HCT116 (cell line): Measurements from ENCODE around the gene TTLL11. TPM values are rescaled to one million over a fixed set of nuclear protein-coding genes. Genes with fewer than 3 reads are reported as not detected.

Experiments used
- ATAC-seq: fragments of 200-7000 bp; cut with Tn5 transposase; 2 replicates; pipeline ENCODE4 v1.9.1; 2020; ENCODE audit warnings: mild to moderate bottlenecking, moderate library complexity
- BruUV-seq: library from RNA; stranded (reverse); fragments of 400-500 nt; replicated peaks from 2 replicates; lab custom pipeline; 2021; lab: Mats Ljungman, UMichigan
- CTCF ChIA-PET: fragments of 300-600 bp; sonication (Branson Sonifier 250); formaldehyde crosslinking; loops from one replicate; lab custom pipeline; 2021; ENCODE audit warnings: antibody characterized with exemption; lab: Charles Lee
- POLR2A ChIA-PET: fragments of 300-600, 350-600 bp; sonication (Branson Sonifier 250); formaldehyde crosslinking; loops from one replicate; lab custom pipeline; 2021; ENCODE audit warnings: antibody characterized with exemption; lab: Charles Lee
- RAD21 ChIA-PET, 2 experiments: fragments of 300-600 bp; sonication (Branson Sonifier 250); formaldehyde crosslinking; loops; one replicate each; lab custom pipeline; 2023; ENCODE audit warnings: low total read pairs in 2 of 2; ENCODE audit not compliant: uncharacterized antibody in 2 of 2, unreplicated experiment in 2 of 2, low non-redundant PET in 1 of 2; lab: Charles Lee
- DNase-seq: peaks from one replicate; pipeline ENCODE4 v3.0.0-alpha.2; 2010; ENCODE audit warnings: low read depth, low spot score
- H2AFZ ChIP-seq: fragments of 200-600 bp; shearing (Covaris generic), sonication (generic); 2 replicates; pipeline ENCODE4 v1.6.1; 2017; ENCODE audit warnings: low read depth, mixed run types, mixed read lengths, antibody characterized with exemption, low read length; ENCODE audit not compliant: poor library complexity, severe bottlenecking
- H3K27ac ChIP-seq: 2 replicates; pipeline ENCODE4 v1.5.1; 2012; ENCODE audit warnings: low read depth, low read length
- H3K27me3 ChIP-seq: fragments of 200-600 bp; sonication (generic); 2 replicates; pipeline ENCODE4 v1.6.1; 2016; ENCODE audit warnings: mixed run types, low read length, mixed read lengths; ENCODE audit not compliant: insufficient read depth
- H3K36me3 ChIP-seq, 2 experiments: fragments of 200-500 bp in 1 of 2; fragments of 200-600 bp in 1 of 2; sonication (Bioruptor generic) in 1 of 2; sonication (generic) in 1 of 2; 2 replicates each; pipeline versions ENCODE4 v1.5.1 to v1.6.1; 2014 to 2016; ENCODE audit warnings: low read length in 2 of 2, inconsistent platforms in 1 of 2, mixed read lengths in 1 of 2, mixed run types in 1 of 2; ENCODE audit not compliant: insufficient read depth in 2 of 2, control insufficient read depth in 1 of 2
- H3K4me1 ChIP-seq, 2 experiments: fragments of 200-600 bp in 1 of 2; sonication (generic) in 1 of 2; 2 replicates each; pipeline versions ENCODE4 v1.5.1 to v1.6.1; 2012 to 2017; ENCODE audit warnings: low read length in 2 of 2, inconsistent platforms in 1 of 2, mild to moderate bottlenecking in 1 of 2, mixed read lengths in 1 of 2, mixed run types in 1 of 2, moderate library complexity in 1 of 2; ENCODE audit not compliant: insufficient read depth in 2 of 2, control insufficient read depth in 1 of 2
- H3K4me2 ChIP-seq: fragments of 200-600 bp; sonication (generic); 2 replicates; pipeline ENCODE4 v1.6.1; 2017; ENCODE audit warnings: mixed run types, low read length, mixed read lengths
- H3K4me3 ChIP-seq, 2 experiments: fragments of 200-600 bp in 1 of 2; sonication (generic) in 1 of 2; replicated peaks in 1 of 2; 2 replicates each; pipeline ENCODE4 v1.5.1; 2011 to 2016; ENCODE audit warnings: low read length in 2 of 2, control low read depth in 1 of 2, low read depth in 1 of 2, mild to moderate bottlenecking in 1 of 2, mixed read lengths in 1 of 2, mixed run types in 1 of 2
- H3K79me2 ChIP-seq: fragments of 200-600 bp; sonication (generic); 2 replicates; pipeline ENCODE4 v1.6.1; 2017; ENCODE audit warnings: mild to moderate bottlenecking, mixed run types, low read length, moderate library complexity, mixed read lengths; ENCODE audit not compliant: insufficient read depth
- H3K9ac ChIP-seq: fragments of 200-600 bp; sonication (generic); 2 replicates; pipeline ENCODE4 v1.6.1; 2016; ENCODE audit warnings: low read length, mixed read lengths
- H3K9me2 ChIP-seq: fragments of 200-600 bp; sonication (generic), shearing (Covaris generic); 2 replicates; pipeline ENCODE4 v1.6.1; 2017; ENCODE audit warnings: mixed run types, mild to moderate bottlenecking, moderate library complexity; ENCODE audit not compliant: insufficient read depth
- H3K9me3 ChIP-seq, 2 experiments: fragments of 200-500 bp in 1 of 2; fragments of 200-600 bp in 1 of 2; sonication (Bioruptor generic) in 1 of 2; sonication (generic) in 1 of 2; 2 replicates each; pipeline ENCODE4 v1.6.1; 2014 to 2017; ENCODE audit warnings: low read length in 2 of 2, mixed read lengths in 2 of 2, inconsistent platforms in 1 of 2, low read depth in 1 of 2, mild to moderate bottlenecking in 1 of 2, mixed run types in 1 of 2, moderate library complexity in 1 of 2; ENCODE audit not compliant: control insufficient read depth in 1 of 2, insufficient read depth in 1 of 2
- H4K20me1 ChIP-seq: fragments of 200-600 bp; sonication (generic), shearing (Covaris generic); 2 replicates; pipeline ENCODE4 v1.6.1; 2017; ENCODE audit warnings: mixed run types, mild to moderate bottlenecking, moderate library complexity; ENCODE audit not compliant: insufficient read depth
- CBX3 ChIP-seq: IDR thresholded peaks from 2 replicates; pipeline ENCODE4 v1.6.1; 2012; ENCODE audit warnings: low read depth
- EGR1 ChIP-seq: IDR thresholded peaks from 2 replicates; pipeline ENCODE4 v1.6.1; 2012; ENCODE audit warnings: low read depth
- EZH2 ChIP-seq: fragments of 200-600 bp; sonication (generic); IDR thresholded peaks from 2 replicates; pipeline ENCODE4 v1.6.1; 2017; ENCODE audit warnings: antibody characterized with exemption, mixed run types
- FOSL1 ChIP-seq: IDR thresholded peaks from 2 replicates; pipeline ENCODE4 v1.6.1; 2012; ENCODE audit warnings: low read depth
- POLR2AphosphoS5 ChIP-seq: IDR thresholded peaks from 2 replicates; pipeline ENCODE4 v1.6.1; 2011; ENCODE audit warnings: mild to moderate bottlenecking, low read depth, low read length, moderate library complexity
- SP1 ChIP-seq: IDR thresholded peaks from 2 replicates; pipeline ENCODE4 v1.6.1; 2012; ENCODE audit warnings: low read depth
- SRF ChIP-seq: IDR thresholded peaks from 2 replicates; pipeline ENCODE4 v1.6.1; 2012; ENCODE audit warnings: low read depth
- TCF7L2 ChIP-seq: IDR thresholded peaks from 2 replicates; pipeline ENCODE4 v1.7.0; 2011; ENCODE audit warnings: borderline replicate concordance, inconsistent platforms; ENCODE audit not compliant: insufficient read depth, insufficient read length; ENCODE audit errors: extremely low read depth
- YY1 ChIP-seq: IDR thresholded peaks from 2 replicates; pipeline ENCODE4 v1.6.1; 2011; ENCODE audit warnings: low read length, low read depth, moderate library complexity, mild to moderate bottlenecking; ENCODE audit not compliant: insufficient replicate concordance; ENCODE audit errors: extremely low read depth
- ZNF274 ChIP-seq: fragments of 200-500 bp; sonication (Bioruptor generic); IDR thresholded peaks from 2 replicates; pipeline ENCODE4 v1.6.1; 2014; ENCODE audit warnings: mild to moderate bottlenecking, low read depth, low read length, inconsistent platforms
- intact Hi-C: fragments of 100-400 bp; cut with micrococcal nuclease; formaldehyde crosslinking; loops from 2 replicates; pipeline ENCODE4 v1.10.0; 2022
- total RNA-seq: library from RNA; stranded (reverse); gene quantifications from one replicate; pipeline ENCODE4 v1.2.1, GENCODE V29; 2021; ENCODE audit not compliant: unreplicated experiment
- TF ChIP-seq, protein P1 (sequence below): IDR thresholded peaks from 2 replicates; pipeline ENCODE4 v1.6.1; 2011; ENCODE audit warnings: mild to moderate bottlenecking, low read length, moderate library complexity; ENCODE audit not compliant: insufficient replicate concordance; ENCODE audit errors: extremely low read depth
- TF ChIP-seq, protein P2 (sequence below): IDR thresholded peaks from 2 replicates; pipeline ENCODE4 v1.6.1; 2012
- TF ChIP-seq, protein P3 (sequence below), 3 experiments: fragments of 200-600 bp in 1 of 3; sonication (generic) in 1 of 3; IDR thresholded peaks in 2 of 3; conservative IDR thresholded peaks in 1 of 3; 2 replicates each; pipeline ENCODE4 v1.5.1; 2012 to 2017; ENCODE audit warnings: low read depth in 2 of 3, low read length in 2 of 3, antibody characterized with exemption in 1 of 3, borderline replicate concordance in 1 of 3, control low read depth in 1 of 3, mild to moderate bottlenecking in 1 of 3, mixed read lengths in 1 of 3, mixed run types in 1 of 3, moderate library complexity in 1 of 3; ENCODE audit not compliant: insufficient read depth in 1 of 3

TTLL11 gene
- total RNA-seq, 1 experiment from 2014 or later: 2.2 TPM

DNA sequence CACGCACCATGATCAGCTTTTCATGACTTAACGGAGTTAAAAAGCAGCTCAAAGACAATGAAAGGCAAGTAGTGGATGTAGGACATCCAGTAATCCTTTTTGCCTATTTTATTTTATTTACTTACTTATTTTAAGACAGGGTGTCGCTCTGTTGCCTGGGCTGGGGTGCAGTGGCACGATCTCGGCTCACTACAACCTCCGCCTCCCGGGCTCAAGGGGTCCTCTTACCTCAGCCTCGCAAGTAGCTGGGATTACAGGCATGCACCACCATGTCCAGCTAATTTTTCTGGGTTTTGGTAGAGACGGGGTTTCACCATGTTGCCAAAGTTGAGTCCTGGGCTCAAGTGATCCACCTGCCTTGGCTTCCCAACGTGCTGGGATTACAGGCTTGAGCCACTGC is 292.7 kb downstream of the TTLL11 start:
- BruUV-seq: no TSS peak
- H3K4me3 ChIP-seq: no peak overlapping the region
- H3K27ac ChIP-seq: no peak overlapping the region
- ChIA-PET CTCF (no interaction called here), POLR2A (no interaction called here)
- intact Hi-C loops: no loop called here
- peaks cover 20% of the 10 kb centered on the region for H3K27me3 ChIP-seq
- H4K20me1 ChIP-seq: no peaks in the 10 kb centered on the region
- no peaks in the 10 kb centered on the region for H3K79me2 ChIP-seq
- H3K9ac ChIP-seq: no peak overlapping the region
- H2AFZ ChIP-seq: no peak overlapping the region
- ATAC-seq: no peak
- H3K36me3 ChIP-seq: no peaks in the 10 kb centered on the region
- TF ChIP-seq SRF: no peak
- no peak for TF ChIP-seq TCF7L2
- TF ChIP-seq YY1: no peak
- TF ChIP-seq, protein P1, sequence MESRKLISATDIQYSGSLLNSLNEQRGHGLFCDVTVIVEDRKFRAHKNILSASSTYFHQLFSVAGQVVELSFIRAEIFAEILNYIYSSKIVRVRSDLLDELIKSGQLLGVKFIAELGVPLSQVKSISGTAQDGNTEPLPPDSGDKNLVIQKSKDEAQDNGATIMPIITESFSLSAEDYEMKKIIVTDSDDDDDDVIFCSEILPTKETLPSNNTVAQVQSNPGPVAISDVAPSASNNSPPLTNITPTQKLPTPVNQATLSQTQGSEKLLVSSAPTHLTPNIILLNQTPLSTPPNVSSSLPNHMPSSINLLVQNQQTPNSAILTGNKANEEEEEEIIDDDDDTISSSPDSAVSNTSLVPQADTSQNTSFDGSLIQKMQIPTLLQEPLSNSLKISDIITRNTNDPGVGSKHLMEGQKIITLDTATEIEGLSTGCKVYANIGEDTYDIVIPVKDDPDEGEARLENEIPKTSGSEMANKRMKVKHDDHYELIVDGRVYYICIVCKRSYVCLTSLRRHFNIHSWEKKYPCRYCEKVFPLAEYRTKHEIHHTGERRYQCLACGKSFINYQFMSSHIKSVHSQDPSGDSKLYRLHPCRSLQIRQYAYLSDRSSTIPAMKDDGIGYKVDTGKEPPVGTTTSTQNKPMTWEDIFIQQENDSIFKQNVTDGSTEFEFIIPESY: no peak
- TF ChIP-seq EGR1: no peak
- TF ChIP-seq ZNF274: no peak
- no peak for TF ChIP-seq SP1
- TF ChIP-seq, protein P2, sequence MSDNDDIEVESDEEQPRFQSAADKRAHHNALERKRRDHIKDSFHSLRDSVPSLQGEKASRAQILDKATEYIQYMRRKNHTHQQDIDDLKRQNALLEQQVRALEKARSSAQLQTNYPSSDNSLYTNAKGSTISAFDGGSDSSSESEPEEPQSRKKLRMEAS: no peak
- TF ChIP-seq, protein P3, sequence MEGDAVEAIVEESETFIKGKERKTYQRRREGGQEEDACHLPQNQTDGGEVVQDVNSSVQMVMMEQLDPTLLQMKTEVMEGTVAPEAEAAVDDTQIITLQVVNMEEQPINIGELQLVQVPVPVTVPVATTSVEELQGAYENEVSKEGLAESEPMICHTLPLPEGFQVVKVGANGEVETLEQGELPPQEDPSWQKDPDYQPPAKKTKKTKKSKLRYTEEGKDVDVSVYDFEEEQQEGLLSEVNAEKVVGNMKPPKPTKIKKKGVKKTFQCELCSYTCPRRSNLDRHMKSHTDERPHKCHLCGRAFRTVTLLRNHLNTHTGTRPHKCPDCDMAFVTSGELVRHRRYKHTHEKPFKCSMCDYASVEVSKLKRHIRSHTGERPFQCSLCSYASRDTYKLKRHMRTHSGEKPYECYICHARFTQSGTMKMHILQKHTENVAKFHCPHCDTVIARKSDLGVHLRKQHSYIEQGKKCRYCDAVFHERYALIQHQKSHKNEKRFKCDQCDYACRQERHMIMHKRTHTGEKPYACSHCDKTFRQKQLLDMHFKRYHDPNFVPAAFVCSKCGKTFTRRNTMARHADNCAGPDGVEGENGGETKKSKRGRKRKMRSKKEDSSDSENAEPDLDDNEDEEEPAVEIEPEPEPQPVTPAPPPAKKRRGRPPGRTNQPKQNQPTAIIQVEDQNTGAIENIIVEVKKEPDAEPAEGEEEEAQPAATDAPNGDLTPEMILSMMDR (IDR thresholded peaks at IDR 0.05 in 2 of 3, conservative IDR thresholded peaks at IDR 0.05 in 1 of 3; ENCODE audit: borderline replicate concordance in 1 of 3, insufficient read depth in 1 of 3, low read depth in 2 of 3, low read length in 2 of 3): no peak
- no peak for TF ChIP-seq FOSL1
- no peak for TF ChIP-seq CBX3
- no peak for TF ChIP-seq EZH2
- no peak for TF ChIP-seq POLR2AphosphoS5
- TF ChIP-seq, all 23 proteins: peak for 0
- Histone ChIP-seq H3K4me1 (no peaks in the 10 kb centered on the region), H3K9me2 (no peaks in the 10 kb centered on the region), H3K9me3 (no peaks in the 10 kb centered on the region), H3K4me2 (no peak overlapping the region)
- no peak for DNase-seq
- RAD21 ChIA-PET: no interaction called here
